Upper lobe of left lung (tissue), 6 donors: ENCODE results near the gene FECH. TPM values are rescaled to one million over a fixed set of nuclear protein-coding genes. Genes with fewer than 3 reads are reported as not detected.

ENCODE experiments used
- ATAC-seq, 2 donors: fragments of 200-7000 bp; cut with Tn5 transposase; one replicate each; pipeline ENCODE4 v1.9.1; 2022; ENCODE audit warnings: mild to moderate bottlenecking in 2 of 2, moderate library complexity in 2 of 2; ENCODE audit not compliant: low FRiP score in 2 of 2
- DNase-seq, 2 donors: peaks; one replicate each; pipeline ENCODE4 v3.0.0-alpha.2; 2019 to 2020
- H3K27ac ChIP-seq, 4 donors: fragments of 200-600 bp; sonication (generic); one replicate each; pipeline ENCODE4 v1.5.1; 2016 to 2019
- H3K27me3 ChIP-seq, 4 donors: fragments of 200-600 bp; sonication (generic); one replicate each; pipeline ENCODE4 v1.5.1; 2017 to 2019
- H3K36me3 ChIP-seq, 4 donors: fragments of 200-600 bp; sonication (generic); one replicate each; pipeline ENCODE4 v1.5.1; 2016 to 2019
- H3K4me1 ChIP-seq, 4 donors: fragments of 200-600 bp; sonication (generic); one replicate each; pipeline ENCODE4 v1.5.1; 2018 to 2019
- H3K4me3 ChIP-seq, 4 donors: fragments of 200-600 bp; sonication (generic); one replicate each; pipeline ENCODE4 v1.5.1; 2017 to 2019; ENCODE audit warnings: mild to moderate bottlenecking in 2 of 4, moderate library complexity in 1 of 4
- H3K9me3 ChIP-seq, 4 donors: fragments of 200-600 bp; sonication (generic); one replicate each; pipeline ENCODE4 v1.5.1; 2018 to 2019
- EP300 ChIP-seq, 4 donors: sonication (generic); formaldehyde crosslinking; IDR thresholded peaks; one replicate each; pipeline ENCODE4 v1.5.1; 2017; ENCODE audit warnings: antibody characterized with exemption in 4 of 4, control low read depth in 2 of 4
- POLR2A ChIP-seq, 4 donors: fragments of 450-650 bp; IDR thresholded peaks; one replicate each; pipeline ENCODE4 v1.5.1; 2016 to 2017; ENCODE audit warnings: antibody characterized with exemption in 4 of 4, mild to moderate bottlenecking in 2 of 4
- POLR2AphosphoS5 ChIP-seq, 2 donors: sonication (generic); formaldehyde crosslinking; IDR thresholded peaks; one replicate each; pipeline ENCODE4 v1.5.1; 2017; ENCODE audit warnings: antibody characterized with exemption in 2 of 2
- WGBS, 2 donors: methylation state at CpG; one replicate each; pipeline ENCODE4 v1.1.5; 2017 to 2018; 5-methylcytosine and 5-hydroxymethylcytosine counted together
- total RNA-seq, 6 donors: library from RNA; depleted of rRNA in 4 of 6; stranded (reverse); fragments of >200 nt in 4 of 6; gene quantifications; one replicate each; pipeline versions ENCODE4 v1.1.0 to v1.2.1, GENCODE V29; 2016 to 2021
- TF ChIP-seq, protein P1 (sequence below), 6 experiments: fragments of 450-650 bp in 4 of 6; fragments of 200-600 bp in 2 of 6; sonication (generic) in 2 of 6; IDR thresholded peaks; one replicate each; pipeline ENCODE4 v1.5.1; 2016 to 2019; ENCODE audit warnings: antibody characterized with exemption in 6 of 6
- donor health status: DM: no; HTN: no; CAD: no; lungs with moderate emphysema.
- donor health status: DM: no; HTN: yes; CAD: no; lungs with severe emphysema.

The FECH gene
- total RNA-seq, 6 donors from 2014 or later = 11.4 to 27.2 (median 22.1) TPM

DNA sequence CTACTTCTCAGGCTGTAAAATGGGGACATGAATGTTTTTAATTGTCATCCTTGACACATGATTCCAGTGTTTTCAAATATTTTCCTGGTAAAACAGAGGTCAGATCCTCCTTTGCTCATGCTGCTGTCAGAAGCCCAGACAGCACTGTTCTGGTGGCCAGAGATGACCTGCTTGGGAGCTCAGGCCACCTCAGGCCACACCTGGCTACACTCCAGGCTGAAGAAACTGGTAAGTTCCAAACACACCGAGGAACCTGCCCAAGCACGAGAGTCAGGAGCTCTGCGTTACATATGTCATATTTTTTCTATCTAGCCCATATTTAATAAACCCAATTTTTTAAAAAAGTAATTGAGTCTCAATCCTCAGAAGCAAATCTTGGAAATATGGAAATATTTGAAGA, 47.9 kb downstream of the FECH start:
- WGBS, 2 donors = 96 to 99% methylated on average over 3 of the region's 3 CpGs
- H3K27ac ChIP-seq = no peak overlapping the region

DNA sequence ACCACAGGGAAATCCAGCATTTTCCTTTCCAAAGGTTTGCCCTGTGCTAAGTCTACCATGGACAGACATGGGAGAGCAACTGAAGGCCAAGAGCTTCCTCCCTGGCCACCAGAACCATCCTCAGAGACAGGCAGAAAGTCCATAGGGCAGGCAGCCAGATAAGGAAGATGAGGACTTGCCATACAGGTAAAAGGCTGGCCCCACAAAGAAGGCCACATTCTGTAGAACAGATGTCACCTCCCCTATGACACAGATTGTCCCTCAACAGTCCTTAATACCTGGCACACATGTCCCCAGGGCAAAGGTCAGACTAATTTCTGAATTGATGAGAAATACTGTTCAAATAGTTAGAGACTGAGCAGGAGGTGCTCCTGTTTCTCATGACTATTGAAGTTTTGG, 52.0 kb downstream of the FECH start:
- Histone ChIP-seq H3K36me3 (no peaks in the 10 kb centered on the region), H3K27ac (no peak overlapping the region), H3K9me3 (no peaks in the 10 kb centered on the region), H3K27me3 (no peaks in the 10 kb centered on the region), H3K4me3 (no peak overlapping the region), H3K4me1 (no peaks in the 10 kb centered on the region)
- ATAC-seq = no peak
- TF ChIP-seq, protein P1, sequence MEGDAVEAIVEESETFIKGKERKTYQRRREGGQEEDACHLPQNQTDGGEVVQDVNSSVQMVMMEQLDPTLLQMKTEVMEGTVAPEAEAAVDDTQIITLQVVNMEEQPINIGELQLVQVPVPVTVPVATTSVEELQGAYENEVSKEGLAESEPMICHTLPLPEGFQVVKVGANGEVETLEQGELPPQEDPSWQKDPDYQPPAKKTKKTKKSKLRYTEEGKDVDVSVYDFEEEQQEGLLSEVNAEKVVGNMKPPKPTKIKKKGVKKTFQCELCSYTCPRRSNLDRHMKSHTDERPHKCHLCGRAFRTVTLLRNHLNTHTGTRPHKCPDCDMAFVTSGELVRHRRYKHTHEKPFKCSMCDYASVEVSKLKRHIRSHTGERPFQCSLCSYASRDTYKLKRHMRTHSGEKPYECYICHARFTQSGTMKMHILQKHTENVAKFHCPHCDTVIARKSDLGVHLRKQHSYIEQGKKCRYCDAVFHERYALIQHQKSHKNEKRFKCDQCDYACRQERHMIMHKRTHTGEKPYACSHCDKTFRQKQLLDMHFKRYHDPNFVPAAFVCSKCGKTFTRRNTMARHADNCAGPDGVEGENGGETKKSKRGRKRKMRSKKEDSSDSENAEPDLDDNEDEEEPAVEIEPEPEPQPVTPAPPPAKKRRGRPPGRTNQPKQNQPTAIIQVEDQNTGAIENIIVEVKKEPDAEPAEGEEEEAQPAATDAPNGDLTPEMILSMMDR (IDR thresholded peaks at IDR 0.05) = no peak
- TF ChIP-seq POLR2A (IDR thresholded peaks at IDR 0.05) = no peak
- DNase-seq = no peak

More for the DNA sequence above, 47.9 kb downstream of the FECH start:
- Histone ChIP-seq H3K4me3 (no peak overlapping the region), H3K36me3 (no peaks in the 10 kb centered on the region), H3K27me3 (no peaks in the 10 kb centered on the region), H3K4me1 (no peaks in the 10 kb centered on the region), H3K9me3 (no peaks in the 10 kb centered on the region)
- TF ChIP-seq EP300 (IDR thresholded peaks at IDR 0.05) = no peak
- TF ChIP-seq, protein P1 (IDR thresholded peaks at IDR 0.05) = no peak
- TF ChIP-seq POLR2AphosphoS5 (IDR thresholded peaks at IDR 0.05) = no peak
- TF ChIP-seq POLR2A (IDR thresholded peaks at IDR 0.05) = no peak
- DNase-seq (no peak), ATAC-seq (no peak)

DNA sequence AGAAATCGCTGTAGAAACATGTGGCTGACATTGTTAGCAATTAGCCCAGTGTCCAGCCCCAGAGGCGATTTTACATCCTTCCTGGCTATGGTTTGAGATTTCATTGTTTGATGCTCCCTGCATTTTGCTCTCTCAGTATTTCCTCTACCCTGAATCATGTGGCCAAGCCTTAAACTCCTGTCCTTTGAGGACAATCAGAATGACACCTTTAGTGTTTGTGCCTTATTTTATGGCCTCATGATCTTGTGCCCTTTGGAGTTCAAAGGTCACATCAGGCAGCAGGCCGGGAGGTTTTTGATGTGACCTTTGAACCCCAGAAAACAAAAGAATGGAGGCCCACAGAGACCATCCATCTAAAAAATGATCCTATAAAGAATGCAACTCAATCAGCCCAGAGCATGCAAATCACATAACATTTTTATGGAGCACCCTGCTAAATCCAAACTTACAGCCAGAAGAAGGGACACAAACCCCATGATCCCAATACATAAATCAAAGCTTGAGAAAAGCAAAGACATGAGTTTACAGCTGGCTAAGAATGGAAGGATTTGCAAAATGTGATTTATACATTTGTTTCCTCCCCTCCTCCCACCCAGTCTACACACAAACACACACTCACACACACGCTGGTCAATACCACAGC, 52.5 kb downstream of the FECH start:
- DNase-seq (no peak), ATAC-seq (no peak)
- H3K4me3 ChIP-seq = no peak overlapping the region
- no peaks in the 10 kb centered on the region for H3K9me3 ChIP-seq
- TF ChIP-seq, protein P1 (IDR thresholded peaks at IDR 0.05) = no peak
- TF ChIP-seq POLR2A (IDR thresholded peaks at IDR 0.05) (no peak), EP300 (IDR thresholded peaks at IDR 0.05) (no peak), POLR2AphosphoS5 (IDR thresholded peaks at IDR 0.05) (no peak)
- no peak overlapping the region for H3K27ac ChIP-seq
- H3K27me3 ChIP-seq = no peaks in the 10 kb centered on the region
- no peaks in the 10 kb centered on the region for H3K36me3 ChIP-seq
- WGBS, 2 donors = 55 to 72% methylated on average over 4 of the region's 4 CpGs
- no peaks in the 10 kb centered on the region for H3K4me1 ChIP-seq

- TF ChIP-seq EP300 (IDR thresholded peaks at IDR 0.05) = no peak
- TF ChIP-seq POLR2A (IDR thresholded peaks at IDR 0.05) = no peak
- no peak for TF ChIP-seq POLR2AphosphoS5 (IDR thresholded peaks at IDR 0.05)
- TF ChIP-seq, protein P1 (IDR thresholded peaks at IDR 0.05) = no peak
- Histone ChIP-seq H3K4me3 (no peak overlapping the region), H3K27me3 (no peaks in the 10 kb centered on the region), H3K27ac (no peak overlapping the region), H3K9me3 (no peaks in the 10 kb centered on the region), H3K4me1 (no peaks in the 10 kb centered on the region), H3K36me3 (no peaks in the 10 kb centered on the region)
- 53% methylated on average over 16 of the region's 16 CpGs for WGBS, 2 donors
- no peak for ATAC-seq
- DNase-seq = no peak
Measured at GRCh38 chr18:57533006-57533867, 53.3 kb downstream of the FECH start.
